ENCODE measurements around the gene TMIE.

Gene TMIE

GRCh38 chr3:46668116-46668515 is 33.1 kb upstream of the TMIE start:
- no peak overlapping the region for H3K4me3 ChIP-seq (ENCODE audit: low read depth, low read length)

GRCh38 chr3:46668591-46668990 is 32.6 kb upstream of the TMIE start:
- DNase-seq (ENCODE audit: low read depth) = no peak

More at GRCh38 chr3:46668116-46668515, 33.1 kb upstream of the TMIE start:
- DNase-seq (ENCODE audit: low read depth) = no peak

GRCh38 chr3:46669191-46669999 is 31.8 kb upstream of the TMIE start:
- H3K4me3 ChIP-seq (ENCODE audit: low read depth, low read length) = no peak overlapping the region
- no peak for DNase-seq (ENCODE audit: low read depth)

More at GRCh38 chr3:46668591-46668990, 32.6 kb upstream of the TMIE start:
- no peak overlapping the region for H3K4me3 ChIP-seq (ENCODE audit: low read depth, low read length)

GRCh38 chr3:46670000-46670890 is 30.9 kb upstream of the TMIE start:
- no peak for DNase-seq (ENCODE audit: low read depth)
- no peak overlapping the region for H3K4me3 ChIP-seq (ENCODE audit: low read depth, low read length)

GRCh38 chr3:46670891-46671427 is 30.2 kb upstream of the TMIE start:
- DNase-seq (ENCODE audit: low read depth) = no peak
- H3K4me3 ChIP-seq (ENCODE audit: low read depth, low read length) = no peak overlapping the region

GRCh38 chr3:46671541-46672348 is 29.4 kb upstream of the TMIE start:
- no peak for DNase-seq (ENCODE audit: low read depth)
- H3K4me3 ChIP-seq (ENCODE audit: low read depth, low read length) = no peak overlapping the region

GRCh38 chr3:46672349-46672695 is 28.9 kb upstream of the TMIE start:
- H3K4me3 ChIP-seq (ENCODE audit: low read depth, low read length) = no peak overlapping the region
- DNase-seq (ENCODE audit: low read depth) = no peak

- no peak overlapping the region for H3K4me3 ChIP-seq (ENCODE audit: low read depth, low read length)
- no peak for DNase-seq (ENCODE audit: low read depth)
These were observed 27.8 kb upstream of the TMIE start for GRCh38 chr3:46673151-46674030.

GRCh38 chr3:46674031-46674845 is 27.0 kb upstream of the TMIE start:
- no peak for DNase-seq (ENCODE audit: low read depth)
- no peak overlapping the region for H3K4me3 ChIP-seq (ENCODE audit: low read depth, low read length)

- DNase-seq (ENCODE audit: low read depth) = no peak
- H3K4me3 ChIP-seq (ENCODE audit: low read depth, low read length) = no peak overlapping the region
These were observed 25.8 kb upstream of the TMIE start for GRCh38 chr3:46675426-46675825.

- no peak overlapping the region for H3K4me3 ChIP-seq (ENCODE audit: low read depth, low read length)
- DNase-seq (ENCODE audit: low read depth) = no peak
These were observed 25.2 kb upstream of the TMIE start for GRCh38 chr3:46675843-46676567.

- H3K4me3 ChIP-seq (ENCODE audit: low read depth, low read length) = no peak overlapping the region
- DNase-seq (ENCODE audit: low read depth) = no peak
These were observed 24.4 kb upstream of the TMIE start for GRCh38 chr3:46676601-46677410.

- H3K4me3 ChIP-seq (ENCODE audit: low read depth, low read length) = no peak overlapping the region
- DNase-seq (ENCODE audit: low read depth) = no peak
These were observed 23.8 kb upstream of the TMIE start for GRCh38 chr3:46677411-46677726.

GRCh38 chr3:46678280-46678679 is 22.9 kb upstream of the TMIE start:
- DNase-seq (ENCODE audit: low read depth) = no peak
- H3K4me3 ChIP-seq (ENCODE audit: low read depth, low read length) = no peak overlapping the region

GRCh38 chr3:46679681-46680080 is 21.5 kb upstream of the TMIE start:
- no peak overlapping the region for H3K4me3 ChIP-seq (ENCODE audit: low read depth, low read length)
- no peak for DNase-seq (ENCODE audit: low read depth)

- no peak for DNase-seq (ENCODE audit: low read depth)
- no peak overlapping the region for H3K4me3 ChIP-seq (ENCODE audit: low read depth, low read length)
These were observed 20.8 kb upstream of the TMIE start for GRCh38 chr3:46680298-46680826.
